Stimulated activated CD8-positive, alpha-beta memory T cell treated with anti-CD3 and anti-CD28 coated beads, Interleukin-15, amount 100 ng/mL, for 24 hours (primary cell): Measurements from ENCODE around the gene AKAP1.

Experiments used
- DNase-seq: peaks from one replicate; pipeline ENCODE4 v3.0.0-alpha.2; 2020; ENCODE audit warnings: low read depth

The AKAP1 gene

DNA sequence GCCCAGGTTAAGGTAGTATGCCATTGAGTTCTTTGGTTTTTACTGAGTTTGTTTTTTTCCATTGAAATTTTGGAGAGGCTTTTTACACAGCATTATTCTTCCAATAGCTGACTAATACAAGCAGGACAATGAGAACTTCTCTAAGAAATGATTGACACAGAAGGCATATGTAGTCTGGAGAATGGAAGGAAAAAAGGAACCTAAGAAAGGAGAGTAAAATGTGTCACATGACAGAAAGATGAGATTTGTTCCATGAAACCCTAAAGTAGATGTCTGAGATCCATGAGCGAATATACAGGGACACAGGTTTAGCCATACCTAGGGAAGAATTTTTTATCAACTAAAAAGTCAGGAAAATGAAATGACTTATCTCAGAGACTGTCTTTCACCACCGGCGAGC lies 80.7 kb downstream of the AKAP1 start:
- no peak for DNase-seq

DNA sequence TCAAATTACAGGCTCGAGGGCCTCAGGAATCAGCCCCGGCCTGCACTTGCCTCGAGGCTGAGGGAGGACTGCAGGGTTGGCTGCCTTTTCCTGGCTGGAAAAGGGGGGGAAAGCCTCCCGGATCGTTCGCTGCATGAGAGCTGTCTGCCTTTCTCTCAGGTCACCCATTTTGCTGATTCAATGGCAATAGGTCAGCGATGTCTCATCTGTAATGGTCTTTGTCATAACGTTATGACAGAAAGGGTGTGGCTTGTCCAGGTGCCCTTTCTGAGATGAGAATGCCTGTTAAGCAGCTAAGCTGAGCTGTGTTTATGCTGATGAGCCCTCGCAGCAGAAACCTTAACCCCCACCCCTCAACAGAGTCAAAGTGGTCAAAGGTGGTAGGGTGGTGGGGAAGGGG lies 81.8 kb downstream of the AKAP1 start:
- DNase-seq: no peak

DNA sequence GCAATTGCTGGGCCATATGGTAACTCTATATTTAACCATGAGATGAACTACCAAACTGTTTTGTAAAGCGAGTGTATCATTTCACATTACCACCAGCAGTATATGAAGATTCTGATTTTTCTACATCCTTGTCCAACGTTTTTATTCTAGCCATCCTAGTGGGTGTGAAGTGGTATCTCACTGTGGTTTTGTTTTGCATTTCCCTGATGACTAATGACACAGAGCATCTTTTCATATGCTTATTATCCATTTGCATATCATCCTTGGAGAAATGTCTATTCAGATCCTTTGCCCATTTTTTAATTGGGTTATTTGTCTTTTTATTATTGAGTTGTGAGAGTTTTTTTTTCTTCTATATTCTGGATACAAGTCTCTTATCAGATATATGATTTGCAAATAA lies 83.6 kb downstream of the AKAP1 start:
- no peak for DNase-seq

DNA sequence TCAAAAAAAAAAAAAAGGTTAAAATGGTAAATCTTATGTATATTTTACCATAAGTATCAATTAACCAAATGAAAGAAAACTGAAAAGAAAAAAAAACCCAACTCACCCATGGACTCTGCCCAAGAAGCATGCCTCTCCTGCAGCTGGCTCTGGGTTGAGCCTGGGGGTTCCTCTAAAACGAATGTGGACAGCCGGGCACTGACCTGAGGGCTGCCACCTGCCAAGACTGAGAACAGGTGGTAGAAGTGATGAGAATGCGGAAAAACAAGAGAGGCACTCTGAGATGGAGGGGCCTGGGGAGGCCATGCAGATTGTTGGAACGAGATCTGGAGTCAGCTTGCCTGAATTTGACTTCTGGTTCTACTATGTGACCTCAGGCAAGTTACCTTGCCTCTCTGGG lies 85.8 kb downstream of the AKAP1 start:
- no peak for DNase-seq
